ENCODE results near the gene CHPF.

CHPF gene

GRCh38 chr2:219532378-219532649 lies 11.3 kb downstream of the CHPF start:
- no peak for DNase-seq (ENCODE audit: low read depth, low spot score)

- no peak for DNase-seq (ENCODE audit: low read depth, low spot score)
Observed at GRCh38 chr2:219531639-219532377, 11.8 kb downstream of the CHPF start.

- DNase-seq (ENCODE audit: low read depth, low spot score): no peak
Observed at GRCh38 chr2:219530048-219530963, 13.3 kb downstream of the CHPF start.

- DNase-seq (ENCODE audit: low read depth, low spot score): no peak
Observed at GRCh38 chr2:219527472-219527871, 16.1 kb downstream of the CHPF start.

GRCh38 chr2:219527076-219527394 lies 16.6 kb downstream of the CHPF start:
- no peak for DNase-seq (ENCODE audit: low read depth, low spot score)

GRCh38 chr2:219526320-219527075 lies 17.1 kb downstream of the CHPF start:
- DNase-seq (ENCODE audit: low read depth, low spot score): no peak

- DNase-seq (ENCODE audit: low read depth, low spot score): no peak
Observed at GRCh38 chr2:219525533-219526232, 17.9 kb downstream of the CHPF start.

GRCh38 chr2:219524817-219525216 lies 18.8 kb downstream of the CHPF start:
- DNase-seq (ENCODE audit: low read depth, low spot score): no peak

- no peak for DNase-seq (ENCODE audit: low read depth, low spot score)
Observed at GRCh38 chr2:219523031-219523671, 20.5 kb downstream of the CHPF start.

- no peak for DNase-seq (ENCODE audit: low read depth, low spot score)
Observed at GRCh38 chr2:219522111-219523030, 21.2 kb downstream of the CHPF start.

- DNase-seq (ENCODE audit: low read depth, low spot score): no peak
Observed at GRCh38 chr2:219521066-219521880, 22.3 kb downstream of the CHPF start.

- DNase-seq (ENCODE audit: low read depth, low spot score): no peak
Observed at GRCh38 chr2:219520079-219520478, 23.5 kb downstream of the CHPF start.

- DNase-seq (ENCODE audit: low read depth, low spot score): no peak
Observed at GRCh38 chr2:219519526-219519916, 24.1 kb downstream of the CHPF start.

- no peak for DNase-seq (ENCODE audit: low read depth, low spot score)
Observed at GRCh38 chr2:219517954-219518778, 25.4 kb downstream of the CHPF start.

- DNase-seq (ENCODE audit: low read depth, low spot score): no peak
Observed at GRCh38 chr2:219516888-219517287, 26.7 kb downstream of the CHPF start.

- no peak for DNase-seq (ENCODE audit: low read depth, low spot score)
Observed at GRCh38 chr2:219515874-219516629, 27.6 kb downstream of the CHPF start.

GRCh38 chr2:219514836-219515235 lies 28.8 kb downstream of the CHPF start:
- no peak for DNase-seq (ENCODE audit: low read depth, low spot score)

Measured in iPS DF 19.7 (cell line).